SK-N-SH (cell line): ENCODE results near the gene CLEC16A. TPM values are rescaled to one million over a fixed set of nuclear protein-coding genes. Genes with fewer than 3 reads are reported as not detected.

Experiments used
- CTCF ChIA-PET: fragments of 300-600, 350-600 bp; formaldehyde crosslinking; extraction: SDS; loops from one replicate; lab custom pipeline; 2021; lab: Yijun Ruan, JAX
- POLR2A ChIA-PET: fragments of 350-600 bp; sonication (Branson Sonifier 250); formaldehyde crosslinking; extraction: SDS; loops from one replicate; lab custom pipeline; 2020; ENCODE audit warnings: antibody characterized with exemption, inconsistent platforms; lab: Yijun Ruan, JAX
- DNase-seq: peaks from one replicate; pipeline ENCODE4 v3.0.0; 2012
- H2AFZ ChIP-seq: fragments of 200-600 bp; sonication (generic); 2 replicates; pipeline ENCODE4 v1.8.1; 2016; ENCODE audit warnings: antibody characterized with exemption, mild to moderate bottlenecking, low read depth
- H3F3A ChIP-seq: fragments of 200-600 bp; sonication (generic); replicated peaks from 2 replicates; pipeline ENCODE3; 2016; ENCODE audit warnings: antibody characterized with exemption, mild to moderate bottlenecking; ENCODE audit not compliant: insufficient read depth
- H3K27ac ChIP-seq, 2 experiments: fragments of 200-500 bp in 1 of 2; fragments of 200-600 bp in 1 of 2; sonication (Bioruptor generic) in 1 of 2; sonication (generic), shearing (Covaris generic) in 1 of 2; 2 replicates each; pipeline versions ENCODE4 v1.5.1 to v1.6.1; 2014 to 2016; ENCODE audit warnings: low read depth in 2 of 2, inconsistent platforms in 1 of 2, low read length in 1 of 2, mild to moderate bottlenecking in 1 of 2, mixed read lengths in 1 of 2
- H3K27me3 ChIP-seq: fragments of 200-600 bp; sonication (generic), shearing (Covaris generic); 2 replicates; pipeline ENCODE4 v1.6.1; 2016; ENCODE audit warnings: mixed run types; ENCODE audit not compliant: insufficient read depth
- H3K36me3 ChIP-seq, 2 experiments: fragments of 200-500 bp in 1 of 2; fragments of 200-600 bp in 1 of 2; sonication (Bioruptor generic) in 1 of 2; sonication (generic) in 1 of 2; replicated peaks in 1 of 2; 2 replicates each; pipeline versions ENCODE3 to v1.5.1; 2014 to 2016; ENCODE audit warnings: low read length in 1 of 2, mild to moderate bottlenecking in 1 of 2; ENCODE audit not compliant: insufficient read depth in 2 of 2, control insufficient read depth in 1 of 2
- H3K4me1 ChIP-seq, 2 experiments: fragments of 200-500 bp in 1 of 2; fragments of 200-600 bp in 1 of 2; sonication (Bioruptor generic) in 1 of 2; sonication (generic), shearing (Covaris generic) in 1 of 2; 2 replicates each; pipeline versions ENCODE4 v1.5.1 to v1.6.1; 2014 to 2016; ENCODE audit warnings: low read depth in 1 of 2, low read length in 1 of 2, mixed run types in 1 of 2; ENCODE audit not compliant: insufficient read depth in 2 of 2, control insufficient read depth in 1 of 2
- H3K4me2 ChIP-seq: fragments of 200-600 bp; sonication (generic), shearing (Covaris generic); 2 replicates; pipeline ENCODE4 v1.6.1; 2017; ENCODE audit warnings: mixed run types
- H3K4me3 ChIP-seq, 2 experiments: fragments of 200-500 bp in 1 of 2; fragments of 200-600 bp in 1 of 2; sonication (Bioruptor generic) in 1 of 2; sonication (generic), shearing (Covaris generic) in 1 of 2; 2 replicates each; pipeline versions ENCODE4 v1.5.1 to v1.8.1; 2014 to 2016; ENCODE audit warnings: low read depth in 2 of 2, inconsistent platforms in 1 of 2, low read length in 1 of 2, mild to moderate bottlenecking in 1 of 2, mixed read lengths in 1 of 2, moderate library complexity in 1 of 2
- H3K79me2 ChIP-seq: fragments of 200-600 bp; sonication (generic); 2 replicates; pipeline ENCODE4 v1.8.1; 2017; ENCODE audit warnings: mild to moderate bottlenecking; ENCODE audit not compliant: insufficient read depth
- H3K9ac ChIP-seq: fragments of 200-600 bp; sonication (generic); 2 replicates; pipeline ENCODE4 v1.6.1; 2017; ENCODE audit warnings: mixed run types
- H3K9me2 ChIP-seq: fragments of 200-600 bp; sonication (generic); 2 replicates; pipeline ENCODE4 v1.6.1; 2017; ENCODE audit warnings: mixed run types
- H3K9me3 ChIP-seq: fragments of 200-600 bp; sonication (generic); 2 replicates; pipeline ENCODE4 v1.6.1; 2017; ENCODE audit warnings: mixed run types, mild to moderate bottlenecking, moderate library complexity
- H4K20me1 ChIP-seq: fragments of 200-600 bp; sonication (generic); 2 replicates; pipeline ENCODE4 v1.6.1; 2017; ENCODE audit warnings: mild to moderate bottlenecking, mixed run types; ENCODE audit not compliant: insufficient read depth
- EP300 ChIP-seq, 2 experiments: IDR thresholded peaks; 2 replicates each; pipeline versions ENCODE4 v1.4.0 to v1.6.1; 2012; ENCODE audit warnings: borderline replicate concordance in 1 of 2, low read depth in 1 of 2, low read length in 1 of 2
- EZH2phosphoT487 ChIP-seq: fragments of 200-600 bp; sonication (generic); IDR thresholded peaks from 2 replicates; pipeline ENCODE4 v1.6.1; 2017; ENCODE audit warnings: low read depth, mixed run types, mild to moderate bottlenecking, antibody characterized with exemption, moderate library complexity, borderline replicate concordance
- GABPA ChIP-seq: IDR thresholded peaks from 2 replicates; pipeline ENCODE4 v1.4.0; 2012; ENCODE audit warnings: low read depth, mild to moderate bottlenecking
- MEF2A ChIP-seq: IDR thresholded peaks from 2 replicates; pipeline ENCODE4 v1.4.0; 2012; ENCODE audit warnings: low read depth, borderline replicate concordance
- NRF1 ChIP-seq: IDR thresholded peaks from 2 replicates; pipeline ENCODE4 v1.6.1; 2012; ENCODE audit warnings: low read depth, mild to moderate bottlenecking, low read length
- POLR2AphosphoS5 ChIP-seq: IDR thresholded peaks from 2 replicates; pipeline ENCODE4 v1.6.1; 2012; ENCODE audit warnings: low read depth, low read length
- RCOR1 ChIP-seq: fragments of 150-350 bp; IDR thresholded peaks from 2 replicates; pipeline ENCODE4 v1.6.1; 2017; ENCODE audit warnings: antibody characterized with exemption, low read length
- RFX5 ChIP-seq: IDR thresholded peaks from 2 replicates; pipeline ENCODE4 v1.6.1; 2012; ENCODE audit warnings: mild to moderate bottlenecking, improper control_type of control experiment, low read length
- RXRA ChIP-seq: IDR thresholded peaks from 2 replicates; pipeline ENCODE4 v1.4.0; 2012; ENCODE audit warnings: low read depth, mild to moderate bottlenecking, borderline replicate concordance
- SMC3 ChIP-seq: IDR thresholded peaks from 2 replicates; pipeline ENCODE4 v1.6.1; 2012; ENCODE audit warnings: low read depth, low read length, improper control_type of control experiment
- TAF1 ChIP-seq: IDR thresholded peaks from 2 replicates; pipeline ENCODE4 v1.6.1; 2012; ENCODE audit warnings: low read depth, mild to moderate bottlenecking, low read length, moderate library complexity, borderline replicate concordance
- WGBS: methylation state at CpG from one replicate; pipeline ENCODE4 v1.1.6; 2017; ENCODE audit warnings: low lambda C conversion rate; 5-methylcytosine and 5-hydroxymethylcytosine counted together
- polyA plus RNA-seq, 3 experiments: library from polyadenylated mRNA; depleted of rRNA; stranded (reverse); fragments of >200 nt; gene quantifications; 2 replicates each; pipeline ENCODE4 v1.2.3, GENCODE V29; 2012
- TF ChIP-seq, protein P1 (sequence below): IDR thresholded peaks from 2 replicates; pipeline ENCODE4 v1.4.0; 2012; ENCODE audit warnings: low read depth, borderline replicate concordance
- TF ChIP-seq, protein P2 (sequence below): IDR thresholded peaks from 2 replicates; pipeline ENCODE4 v1.4.0; 2012; ENCODE audit warnings: low read depth, borderline replicate concordance
- TF ChIP-seq, protein P3 (sequence below): fragments of 150-350 bp; IDR thresholded peaks from 2 replicates; pipeline ENCODE4 v1.6.1; 2017; ENCODE audit warnings: antibody characterized with exemption, low read length, low read depth, borderline replicate concordance
- TF ChIP-seq, protein P4 (sequence below): IDR thresholded peaks from 2 replicates; pipeline ENCODE4 v1.6.1; 2012; ENCODE audit warnings: mild to moderate bottlenecking, low read depth, low read length, moderate library complexity
- TF ChIP-seq, protein P5 (sequence below): fragments of 150-350 bp; IDR thresholded peaks from 2 replicates; pipeline ENCODE4 v1.6.1; 2016; ENCODE audit warnings: mild to moderate bottlenecking, low read depth, low read length
- TF ChIP-seq, protein P6 (sequence below): IDR thresholded peaks from 2 replicates; pipeline ENCODE4 v1.4.0; 2012; ENCODE audit warnings: low read depth
- TF ChIP-seq, protein P7 (sequence below): fragments of 200-600 bp; sonication (generic); IDR thresholded peaks from 2 replicates; pipeline ENCODE4 v1.6.1; 2017; ENCODE audit warnings: antibody characterized with exemption, mild to moderate bottlenecking, moderate library complexity

Gene CLEC16A
- polyA plus RNA-seq, 1 of the 3 experiments (the other 2 are of a cell fraction) = 13.7 TPM

DNA sequence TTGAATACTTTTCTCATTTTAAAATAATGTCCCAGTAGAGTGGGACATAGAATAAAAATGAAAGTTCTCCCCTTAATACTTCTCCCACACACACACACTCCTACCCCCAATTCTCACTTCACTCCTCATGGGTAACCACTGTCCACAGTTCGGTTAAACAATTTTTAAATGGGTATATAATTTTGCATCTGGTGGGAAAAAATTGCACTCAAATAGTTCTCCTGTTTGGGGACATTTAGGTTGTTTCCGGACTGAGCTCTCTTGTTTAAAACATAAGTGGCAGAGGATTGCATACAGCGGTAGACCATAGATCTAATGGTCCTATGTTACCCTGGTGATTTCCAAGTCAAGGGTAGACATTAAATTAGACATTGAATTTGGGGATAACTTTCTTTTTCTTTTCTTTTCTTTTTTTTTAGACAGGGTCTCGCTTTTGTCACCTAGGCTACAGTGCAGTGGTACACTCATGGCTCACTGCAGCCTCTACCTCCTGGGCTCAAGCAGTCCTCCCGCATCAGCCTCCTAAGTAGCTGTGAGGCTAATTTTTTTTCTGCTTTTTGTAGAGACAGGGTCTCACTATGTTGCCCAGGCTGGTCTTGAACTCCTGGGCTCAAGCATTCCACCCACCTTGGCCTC is 173.3 kb downstream of the CLEC16A start:
- Histone ChIP-seq H4K20me1 (no peaks in the 10 kb centered on the region), H3K4me2 (no peak overlapping the region), H3K36me3 (peaks cover 3 to 9% of the 10 kb centered on the region in 2 experiments), H3K9me3 (no peaks in the 10 kb centered on the region), H2AFZ (no peak overlapping the region), H3K27me3 (no peaks in the 10 kb centered on the region), H3F3A (peaks cover 18% of the 10 kb centered on the region), H3K9me2 (no peaks in the 10 kb centered on the region), H3K79me2 (no peaks in the 10 kb centered on the region), H3K27ac (no peak overlapping the region), H3K4me3 (no peak overlapping the region), H3K4me1 (peaks cover 8 to 20% of the 10 kb centered on the region in 2 experiments; a peak in 2 of 4 replicates), H3K9ac (no peak overlapping the region)
- 77% methylated on average over 5 of the region's 5 CpGs for WGBS
- DNase-seq = no peak
- ChIA-PET POLR2A (no interaction called here), CTCF (no interaction called here)
- TF ChIP-seq, protein P1, sequence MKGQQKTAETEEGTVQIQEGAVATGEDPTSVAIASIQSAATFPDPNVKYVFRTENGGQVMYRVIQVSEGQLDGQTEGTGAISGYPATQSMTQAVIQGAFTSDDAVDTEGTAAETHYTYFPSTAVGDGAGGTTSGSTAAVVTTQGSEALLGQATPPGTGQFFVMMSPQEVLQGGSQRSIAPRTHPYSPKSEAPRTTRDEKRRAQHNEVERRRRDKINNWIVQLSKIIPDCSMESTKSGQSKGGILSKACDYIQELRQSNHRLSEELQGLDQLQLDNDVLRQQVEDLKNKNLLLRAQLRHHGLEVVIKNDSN = no peak
- TF ChIP-seq, protein P2, sequence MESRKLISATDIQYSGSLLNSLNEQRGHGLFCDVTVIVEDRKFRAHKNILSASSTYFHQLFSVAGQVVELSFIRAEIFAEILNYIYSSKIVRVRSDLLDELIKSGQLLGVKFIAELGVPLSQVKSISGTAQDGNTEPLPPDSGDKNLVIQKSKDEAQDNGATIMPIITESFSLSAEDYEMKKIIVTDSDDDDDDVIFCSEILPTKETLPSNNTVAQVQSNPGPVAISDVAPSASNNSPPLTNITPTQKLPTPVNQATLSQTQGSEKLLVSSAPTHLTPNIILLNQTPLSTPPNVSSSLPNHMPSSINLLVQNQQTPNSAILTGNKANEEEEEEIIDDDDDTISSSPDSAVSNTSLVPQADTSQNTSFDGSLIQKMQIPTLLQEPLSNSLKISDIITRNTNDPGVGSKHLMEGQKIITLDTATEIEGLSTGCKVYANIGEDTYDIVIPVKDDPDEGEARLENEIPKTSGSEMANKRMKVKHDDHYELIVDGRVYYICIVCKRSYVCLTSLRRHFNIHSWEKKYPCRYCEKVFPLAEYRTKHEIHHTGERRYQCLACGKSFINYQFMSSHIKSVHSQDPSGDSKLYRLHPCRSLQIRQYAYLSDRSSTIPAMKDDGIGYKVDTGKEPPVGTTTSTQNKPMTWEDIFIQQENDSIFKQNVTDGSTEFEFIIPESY = no peak
- TF ChIP-seq TAF1 (no peak), GABPA (no peak), MEF2A (no peak), RXRA (no peak), RCOR1 (no peak), EP300 (IDR thresholded peaks at IDR 0.05; ENCODE audit: borderline replicate concordance in 1 of 2, low read depth in 1 of 2, low read length in 1 of 2) (no peak), NRF1 (no peak), SMC3 (no peak), EZH2phosphoT487 (no peak), POLR2AphosphoS5 (no peak), RFX5 (no peak)
- TF ChIP-seq, protein P3, sequence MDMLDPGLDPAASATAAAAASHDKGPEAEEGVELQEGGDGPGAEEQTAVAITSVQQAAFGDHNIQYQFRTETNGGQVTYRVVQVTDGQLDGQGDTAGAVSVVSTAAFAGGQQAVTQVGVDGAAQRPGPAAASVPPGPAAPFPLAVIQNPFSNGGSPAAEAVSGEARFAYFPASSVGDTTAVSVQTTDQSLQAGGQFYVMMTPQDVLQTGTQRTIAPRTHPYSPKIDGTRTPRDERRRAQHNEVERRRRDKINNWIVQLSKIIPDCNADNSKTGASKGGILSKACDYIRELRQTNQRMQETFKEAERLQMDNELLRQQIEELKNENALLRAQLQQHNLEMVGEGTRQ = no peak
- TF ChIP-seq, protein P4, sequence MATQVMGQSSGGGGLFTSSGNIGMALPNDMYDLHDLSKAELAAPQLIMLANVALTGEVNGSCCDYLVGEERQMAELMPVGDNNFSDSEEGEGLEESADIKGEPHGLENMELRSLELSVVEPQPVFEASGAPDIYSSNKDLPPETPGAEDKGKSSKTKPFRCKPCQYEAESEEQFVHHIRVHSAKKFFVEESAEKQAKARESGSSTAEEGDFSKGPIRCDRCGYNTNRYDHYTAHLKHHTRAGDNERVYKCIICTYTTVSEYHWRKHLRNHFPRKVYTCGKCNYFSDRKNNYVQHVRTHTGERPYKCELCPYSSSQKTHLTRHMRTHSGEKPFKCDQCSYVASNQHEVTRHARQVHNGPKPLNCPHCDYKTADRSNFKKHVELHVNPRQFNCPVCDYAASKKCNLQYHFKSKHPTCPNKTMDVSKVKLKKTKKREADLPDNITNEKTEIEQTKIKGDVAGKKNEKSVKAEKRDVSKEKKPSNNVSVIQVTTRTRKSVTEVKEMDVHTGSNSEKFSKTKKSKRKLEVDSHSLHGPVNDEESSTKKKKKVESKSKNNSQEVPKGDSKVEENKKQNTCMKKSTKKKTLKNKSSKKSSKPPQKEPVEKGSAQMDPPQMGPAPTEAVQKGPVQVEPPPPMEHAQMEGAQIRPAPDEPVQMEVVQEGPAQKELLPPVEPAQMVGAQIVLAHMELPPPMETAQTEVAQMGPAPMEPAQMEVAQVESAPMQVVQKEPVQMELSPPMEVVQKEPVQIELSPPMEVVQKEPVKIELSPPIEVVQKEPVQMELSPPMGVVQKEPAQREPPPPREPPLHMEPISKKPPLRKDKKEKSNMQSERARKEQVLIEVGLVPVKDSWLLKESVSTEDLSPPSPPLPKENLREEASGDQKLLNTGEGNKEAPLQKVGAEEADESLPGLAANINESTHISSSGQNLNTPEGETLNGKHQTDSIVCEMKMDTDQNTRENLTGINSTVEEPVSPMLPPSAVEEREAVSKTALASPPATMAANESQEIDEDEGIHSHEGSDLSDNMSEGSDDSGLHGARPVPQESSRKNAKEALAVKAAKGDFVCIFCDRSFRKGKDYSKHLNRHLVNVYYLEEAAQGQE = no peak
- TF ChIP-seq, protein P5, sequence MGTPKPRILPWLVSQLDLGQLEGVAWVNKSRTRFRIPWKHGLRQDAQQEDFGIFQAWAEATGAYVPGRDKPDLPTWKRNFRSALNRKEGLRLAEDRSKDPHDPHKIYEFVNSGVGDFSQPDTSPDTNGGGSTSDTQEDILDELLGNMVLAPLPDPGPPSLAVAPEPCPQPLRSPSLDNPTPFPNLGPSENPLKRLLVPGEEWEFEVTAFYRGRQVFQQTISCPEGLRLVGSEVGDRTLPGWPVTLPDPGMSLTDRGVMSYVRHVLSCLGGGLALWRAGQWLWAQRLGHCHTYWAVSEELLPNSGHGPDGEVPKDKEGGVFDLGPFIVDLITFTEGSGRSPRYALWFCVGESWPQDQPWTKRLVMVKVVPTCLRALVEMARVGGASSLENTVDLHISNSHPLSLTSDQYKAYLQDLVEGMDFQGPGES = no peak
- TF ChIP-seq, protein P6, sequence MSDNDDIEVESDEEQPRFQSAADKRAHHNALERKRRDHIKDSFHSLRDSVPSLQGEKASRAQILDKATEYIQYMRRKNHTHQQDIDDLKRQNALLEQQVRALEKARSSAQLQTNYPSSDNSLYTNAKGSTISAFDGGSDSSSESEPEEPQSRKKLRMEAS = no peak
- TF ChIP-seq, protein P7, sequence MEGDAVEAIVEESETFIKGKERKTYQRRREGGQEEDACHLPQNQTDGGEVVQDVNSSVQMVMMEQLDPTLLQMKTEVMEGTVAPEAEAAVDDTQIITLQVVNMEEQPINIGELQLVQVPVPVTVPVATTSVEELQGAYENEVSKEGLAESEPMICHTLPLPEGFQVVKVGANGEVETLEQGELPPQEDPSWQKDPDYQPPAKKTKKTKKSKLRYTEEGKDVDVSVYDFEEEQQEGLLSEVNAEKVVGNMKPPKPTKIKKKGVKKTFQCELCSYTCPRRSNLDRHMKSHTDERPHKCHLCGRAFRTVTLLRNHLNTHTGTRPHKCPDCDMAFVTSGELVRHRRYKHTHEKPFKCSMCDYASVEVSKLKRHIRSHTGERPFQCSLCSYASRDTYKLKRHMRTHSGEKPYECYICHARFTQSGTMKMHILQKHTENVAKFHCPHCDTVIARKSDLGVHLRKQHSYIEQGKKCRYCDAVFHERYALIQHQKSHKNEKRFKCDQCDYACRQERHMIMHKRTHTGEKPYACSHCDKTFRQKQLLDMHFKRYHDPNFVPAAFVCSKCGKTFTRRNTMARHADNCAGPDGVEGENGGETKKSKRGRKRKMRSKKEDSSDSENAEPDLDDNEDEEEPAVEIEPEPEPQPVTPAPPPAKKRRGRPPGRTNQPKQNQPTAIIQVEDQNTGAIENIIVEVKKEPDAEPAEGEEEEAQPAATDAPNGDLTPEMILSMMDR = no peak
